ENCODE results near the gene KRT23.

The KRT23 gene

GRCh38 chr17:40960144-40960543 is 22.7 kb upstream of the KRT23 start:
- Histone ChIP-seq H3K4me3 (ENCODE audit: low read depth, low read length) (no peak overlapping the region), H3K4me1 (no peaks in the 10 kb centered on the region), H3K36me3 (ENCODE audit: control insufficient read depth, insufficient read depth, low read length) (no peaks in the 10 kb centered on the region), H3K27ac (no peak overlapping the region), H3K9me3 (ENCODE audit: control insufficient read depth, low read length) (no peaks in the 10 kb centered on the region), H3K79me2 (no peaks in the 10 kb centered on the region), H3K27me3 (ENCODE audit: control insufficient read depth, insufficient read depth, low read length) (no peaks in the 10 kb centered on the region), H2AFZ (no peak overlapping the region), H3K9ac (no peak overlapping the region), H3K4me2 (ENCODE audit: low read length) (no peak overlapping the region)
- no peak for TF ChIP-seq CTCF (IDR thresholded peaks at IDR 0.05)

GRCh38 chr17:40958086-40958953 is 20.9 kb upstream of the KRT23 start:
- H3K4me2 ChIP-seq (ENCODE audit: low read length): no peak overlapping the region
- no peaks in the 10 kb centered on the region for H3K79me2 ChIP-seq
- no peak overlapping the region for H3K27ac ChIP-seq
- H3K27me3 ChIP-seq (ENCODE audit: control insufficient read depth, insufficient read depth, low read length): no peaks in the 10 kb centered on the region
- no peak for TF ChIP-seq CTCF (IDR thresholded peaks at IDR 0.05)
- no peaks in the 10 kb centered on the region for H3K9me3 ChIP-seq (ENCODE audit: control insufficient read depth, low read length)
- no peak overlapping the region for H2AFZ ChIP-seq
- no peak overlapping the region for H3K9ac ChIP-seq
- no peak overlapping the region for H3K4me3 ChIP-seq (ENCODE audit: low read depth, low read length)
- no peaks in the 10 kb centered on the region for H3K36me3 ChIP-seq (ENCODE audit: control insufficient read depth, insufficient read depth, low read length)
- H3K4me1 ChIP-seq: no peaks in the 10 kb centered on the region

DNA sequence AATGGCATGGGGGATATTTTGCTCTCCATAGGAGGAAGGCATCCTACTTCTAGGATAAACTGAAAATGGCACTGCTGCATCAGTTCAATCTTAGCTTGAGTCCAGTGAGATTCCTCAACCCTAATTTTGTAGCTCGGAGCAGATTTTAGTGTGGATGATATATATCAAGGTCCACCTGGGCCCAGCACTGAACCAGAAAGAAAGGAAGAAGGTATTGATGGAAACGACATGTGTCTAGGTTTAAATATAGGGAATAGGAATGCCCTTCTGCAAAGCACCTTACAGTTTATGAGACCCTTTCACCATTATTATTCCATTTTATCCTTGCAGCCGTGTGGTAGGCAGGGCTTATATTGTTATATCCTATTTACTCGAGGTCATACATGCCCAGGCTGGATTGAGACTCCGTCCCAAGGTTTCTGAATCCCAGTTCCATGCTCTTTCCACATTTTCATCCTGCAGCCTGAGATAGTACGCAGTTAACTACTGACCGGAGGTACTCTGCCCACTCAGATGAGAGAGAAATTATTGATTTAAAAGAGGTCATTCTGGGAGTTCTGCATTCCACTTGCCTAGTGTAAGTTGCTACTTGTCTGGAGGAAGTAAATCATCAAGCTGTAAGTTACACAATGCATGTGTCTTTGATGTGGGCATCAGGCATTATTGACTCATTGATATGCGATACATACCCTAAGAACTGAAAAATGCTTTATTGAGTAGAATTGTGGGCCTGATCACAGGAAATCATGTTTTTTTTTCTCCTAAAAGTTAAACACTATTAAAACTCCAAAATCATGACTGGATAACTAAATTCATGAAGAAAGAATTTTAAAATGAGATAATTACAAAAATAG is 19.2 kb upstream of the KRT23 start:
- no peak overlapping the region for H3K4me3 ChIP-seq (ENCODE audit: low read depth, low read length)
- no peak overlapping the region for H3K4me2 ChIP-seq (ENCODE audit: low read length)
- no peaks in the 10 kb centered on the region for H3K9me3 ChIP-seq (ENCODE audit: control insufficient read depth, low read length)
- no peak overlapping the region for H2AFZ ChIP-seq
- H3K79me2 ChIP-seq: no peaks in the 10 kb centered on the region
- no peak for TF ChIP-seq CTCF (IDR thresholded peaks at IDR 0.05)
- no peak overlapping the region for H3K9ac ChIP-seq
- H3K4me1 ChIP-seq: no peaks in the 10 kb centered on the region
- H3K27me3 ChIP-seq (ENCODE audit: control insufficient read depth, insufficient read depth, low read length): no peaks in the 10 kb centered on the region
- no peaks in the 10 kb centered on the region for H3K36me3 ChIP-seq (ENCODE audit: control insufficient read depth, insufficient read depth, low read length)
- no peak overlapping the region for H3K27ac ChIP-seq

- Histone ChIP-seq H2AFZ (no peak overlapping the region), H3K9ac (no peak overlapping the region), H3K4me3 (ENCODE audit: low read depth, low read length) (no peak overlapping the region), H3K36me3 (ENCODE audit: control insufficient read depth, insufficient read depth, low read length) (no peaks in the 10 kb centered on the region), H3K79me2 (no peaks in the 10 kb centered on the region), H3K4me1 (no peaks in the 10 kb centered on the region), H3K27me3 (ENCODE audit: control insufficient read depth, insufficient read depth, low read length) (no peaks in the 10 kb centered on the region), H3K27ac (no peak overlapping the region), H3K9me3 (ENCODE audit: control insufficient read depth, low read length) (no peaks in the 10 kb centered on the region), H3K4me2 (ENCODE audit: low read length) (no peak overlapping the region)
- no peak for TF ChIP-seq CTCF (IDR thresholded peaks at IDR 0.05)
These were observed 16.4 kb upstream of the KRT23 start for GRCh38 chr17:40953881-40954280.

Data from parathyroid adenoma (tissue), 2 donors.